Mononuclear cell (primary cell): ENCODE data around the gene FZD8. TPM values are rescaled to one million over a fixed set of nuclear protein-coding genes. Genes with fewer than 3 reads are reported as not detected.

Source experiments
- H3K27me3 ChIP-seq: 2 replicates; pipeline ENCODE4 v1.6.0; 2011; ENCODE audit warnings: low read length, control low read depth; ENCODE audit not compliant: insufficient read depth
- H3K4me1 ChIP-seq: 2 replicates; pipeline ENCODE4 v1.5.1; 2011; ENCODE audit warnings: mild to moderate bottlenecking, low read length, control low read depth; ENCODE audit not compliant: insufficient read depth
- H3K4me3 ChIP-seq: 2 replicates; pipeline ENCODE4 v1.5.1; 2011; ENCODE audit warnings: mild to moderate bottlenecking, low read length, moderate library complexity
- H3K9me3 ChIP-seq: 2 replicates; pipeline ENCODE4 v1.5.1; 2011; ENCODE audit warnings: low read depth, mild to moderate bottlenecking, control low read depth, low read length
- total RNA-seq: library from RNA; depleted of rRNA; stranded (reverse); fragments of >200 nt; gene quantifications from one replicate; pipeline ENCODE4 v1.2.3, GENCODE V29; 2012

The FZD8 gene
- total RNA-seq, 1 donor, result 0.94 TPM

DNA sequence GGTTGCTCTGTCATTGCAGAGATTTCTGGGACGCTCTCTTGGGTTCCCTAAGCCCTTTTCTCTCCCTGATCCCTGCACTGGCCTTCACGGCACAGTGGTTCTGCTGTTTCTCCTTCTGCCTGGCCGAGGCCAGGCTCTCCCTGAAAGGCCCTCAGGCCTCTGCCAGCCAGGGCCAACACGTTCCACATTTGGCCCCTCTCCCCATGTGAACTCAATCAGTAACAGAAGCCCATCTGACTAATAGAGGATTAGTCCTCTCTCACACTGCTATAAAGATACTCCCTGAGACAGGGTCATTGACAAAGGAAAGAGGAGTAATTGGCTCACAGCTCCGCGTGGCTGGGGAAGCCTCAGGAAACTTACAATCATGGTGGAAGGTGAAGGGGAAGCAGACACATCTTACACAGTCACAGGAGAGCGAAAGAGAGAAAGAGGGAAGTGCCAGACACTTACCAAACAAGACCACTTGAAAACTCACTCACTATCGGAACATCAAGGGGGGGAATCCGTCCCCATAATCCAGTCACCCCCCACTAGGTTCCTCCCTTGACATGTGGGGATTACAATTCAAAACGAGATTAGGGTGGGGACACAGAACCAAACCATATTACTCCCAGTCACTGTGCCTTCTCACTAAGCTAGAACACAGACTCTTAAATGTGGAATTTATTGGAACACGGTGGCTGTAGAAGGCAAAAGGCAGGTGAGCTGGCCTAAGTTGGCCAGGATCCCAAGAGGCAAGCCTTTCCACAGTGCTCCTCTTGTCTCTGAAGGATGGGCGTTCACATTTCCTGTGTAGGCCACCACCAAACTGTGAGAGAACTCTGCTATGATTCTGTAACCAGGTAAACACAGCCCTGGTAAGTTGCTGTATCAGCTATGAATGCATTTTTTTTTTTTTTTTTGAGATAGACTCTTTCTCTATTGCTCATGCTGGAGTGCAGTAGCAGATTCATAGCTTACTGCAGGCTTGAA is 8.8 kb downstream of the FZD8 start:
- Histone ChIP-seq H3K27me3 (peaks cover 32% of the 10 kb centered on the region), H3K4me3 (no peak overlapping the region), H3K4me1 (no peaks in the 10 kb centered on the region), H3K9me3 (no peaks in the 10 kb centered on the region)

DNA sequence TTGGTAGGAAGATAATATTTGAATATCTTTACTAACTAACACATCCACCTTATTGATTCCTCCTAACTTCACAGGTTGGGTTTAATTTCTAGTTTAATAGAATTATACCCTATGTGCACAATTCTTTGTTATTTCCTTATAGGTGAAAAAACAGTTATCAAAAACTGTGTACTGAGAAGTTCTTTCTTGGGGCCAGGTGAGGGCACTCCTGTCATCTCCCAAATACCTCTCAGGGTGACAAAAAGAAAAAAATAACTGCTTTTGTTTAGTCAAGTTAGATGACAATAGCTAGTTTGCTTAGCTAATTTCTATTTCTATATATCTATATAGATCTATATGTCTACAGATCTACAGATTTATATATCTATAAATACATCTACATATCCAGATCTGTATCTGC is 10.1 kb downstream of the FZD8 start:
- Histone ChIP-seq H3K4me3 (no peak overlapping the region), H3K27me3 (peaks cover 20% of the 10 kb centered on the region), H3K4me1 (no peaks in the 10 kb centered on the region)

DNA sequence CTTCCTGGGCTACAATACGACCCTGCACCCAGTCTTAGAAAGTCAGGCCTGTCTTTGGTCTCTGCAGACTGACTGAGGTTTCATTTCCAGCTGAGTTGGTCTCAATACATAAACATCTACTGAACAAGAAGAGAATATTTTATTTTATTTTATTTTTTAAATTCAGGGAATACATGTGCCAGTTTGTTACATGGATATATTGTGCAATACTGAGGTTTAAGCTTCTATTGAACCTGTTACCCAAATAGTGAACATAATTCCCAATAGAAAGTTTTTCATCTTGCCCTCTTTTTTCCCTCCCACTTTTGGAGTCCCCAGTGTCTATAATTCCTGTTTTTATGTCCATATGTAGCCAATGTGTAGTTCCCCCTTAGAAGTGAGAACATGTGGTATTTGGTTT is 10.7 kb downstream of the FZD8 start:
- Histone ChIP-seq H3K27me3 (peaks cover 13% of the 10 kb centered on the region), H3K4me3 (no peak overlapping the region), H3K4me1 (no peaks in the 10 kb centered on the region), H3K9me3 (no peaks in the 10 kb centered on the region)

More for the DNA sequence above, 10.1 kb downstream of the FZD8 start:
- no peaks in the 10 kb centered on the region for H3K9me3 ChIP-seq

DNA sequence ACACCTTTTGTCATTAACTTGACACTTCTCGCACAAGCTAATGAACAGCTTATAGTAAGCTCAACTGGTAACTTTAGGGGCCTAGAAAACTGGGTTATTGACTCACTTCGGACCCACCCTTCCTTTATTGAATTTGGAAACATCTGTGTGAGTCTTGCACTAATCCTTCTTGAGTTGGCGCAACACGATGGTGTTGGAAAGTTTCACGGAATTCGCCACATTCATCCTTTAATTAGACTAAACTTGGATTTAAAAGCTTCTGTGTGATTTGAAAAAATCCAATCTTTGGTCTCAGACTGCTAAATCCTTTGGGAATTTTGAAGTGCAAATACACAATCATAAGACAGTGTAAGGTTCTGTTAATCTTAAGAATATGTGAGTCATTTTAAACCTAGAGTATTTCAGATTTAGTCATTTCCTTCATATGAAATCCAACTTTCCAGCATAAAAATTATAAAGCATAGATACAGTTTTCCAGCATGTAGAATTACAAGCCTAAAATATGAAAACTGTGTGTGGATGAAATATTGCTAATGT is 15.1 kb downstream of the FZD8 start:
- Histone ChIP-seq H3K27me3 (peaks cover 6% of the 10 kb centered on the region), H3K4me1 (no peaks in the 10 kb centered on the region), H3K9me3 (no peaks in the 10 kb centered on the region), H3K4me3 (no peak overlapping the region)

DNA sequence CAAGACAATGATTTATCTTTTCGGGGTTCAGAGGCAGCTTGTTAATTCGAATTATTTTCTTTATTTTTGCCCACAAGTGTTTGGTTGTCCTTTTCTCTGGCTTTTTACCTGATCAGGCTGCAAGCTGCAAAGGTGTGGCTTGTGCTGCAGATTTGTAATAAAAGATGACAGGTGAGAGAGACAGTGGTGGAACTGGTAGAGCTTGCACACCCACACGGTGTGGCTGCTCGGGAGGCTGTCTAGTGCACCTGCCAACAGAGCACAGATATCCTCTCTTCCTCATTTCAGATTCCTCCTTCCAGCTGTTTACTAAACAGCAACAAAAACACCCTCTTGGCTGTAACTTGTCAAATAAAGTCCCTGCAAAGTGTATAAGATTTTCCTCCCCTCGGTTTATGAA is 27.8 kb downstream of the FZD8 start:
- peaks cover 5% of the 10 kb centered on the region for H3K27me3 ChIP-seq
- H3K4me3 ChIP-seq, result no peak overlapping the region
- no peaks in the 10 kb centered on the region for H3K9me3 ChIP-seq
- H3K4me1 ChIP-seq, result no peaks in the 10 kb centered on the region

DNA sequence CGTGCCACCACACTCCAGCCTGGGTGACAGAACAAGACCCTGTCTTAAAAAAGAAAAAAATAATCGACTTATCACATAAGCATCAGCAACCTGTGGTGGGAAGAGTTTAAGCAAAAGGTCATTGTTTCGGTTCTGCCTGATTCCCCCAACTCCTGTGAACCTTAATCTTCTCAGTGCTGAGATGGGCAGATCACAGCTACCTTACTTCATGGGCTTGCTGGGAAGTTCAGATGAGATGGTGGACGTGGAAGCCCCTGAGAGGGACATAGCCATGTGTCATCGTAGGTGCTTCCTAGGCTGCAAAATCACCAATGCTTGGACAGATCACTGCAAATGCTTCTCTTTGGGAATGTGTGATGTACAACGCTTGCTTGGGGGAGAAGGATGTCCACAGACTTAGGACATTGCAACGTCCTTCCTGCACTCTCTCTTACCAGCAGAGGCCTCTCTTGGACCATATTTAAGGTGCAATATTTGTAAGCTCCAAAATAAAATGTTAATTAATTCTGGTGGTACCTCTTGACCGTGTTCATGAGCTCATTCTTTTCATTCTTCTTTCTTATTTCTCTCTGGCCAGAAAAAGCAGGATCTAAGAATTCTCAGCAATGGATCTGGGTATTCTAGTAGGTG is 28.4 kb downstream of the FZD8 start:
- H3K4me3 ChIP-seq, result no peak overlapping the region
- H3K27me3 ChIP-seq, result peaks cover 11% of the 10 kb centered on the region
- H3K4me1 ChIP-seq, result no peaks in the 10 kb centered on the region
- H3K9me3 ChIP-seq, result no peaks in the 10 kb centered on the region

DNA sequence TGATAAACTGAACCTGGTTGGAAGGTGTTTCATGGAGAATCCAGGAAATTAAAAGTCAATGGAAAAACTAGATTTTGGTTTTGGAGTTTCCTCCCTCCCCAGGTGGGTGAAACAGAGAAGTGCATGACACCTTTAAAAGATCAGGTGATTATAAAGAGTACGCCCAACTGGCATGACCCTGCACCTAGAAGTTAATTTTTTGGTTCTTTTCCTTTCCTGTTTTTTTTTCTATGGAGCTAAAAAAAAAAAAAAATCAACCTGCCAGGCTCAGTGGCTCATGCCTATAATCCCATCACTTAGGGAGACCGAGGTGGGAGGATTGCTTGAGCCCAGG is 29.0 kb downstream of the FZD8 start:
- Histone ChIP-seq H3K4me3 (no peak overlapping the region), H3K4me1 (no peaks in the 10 kb centered on the region), H3K27me3 (peaks cover 18% of the 10 kb centered on the region), H3K9me3 (no peaks in the 10 kb centered on the region)

DNA sequence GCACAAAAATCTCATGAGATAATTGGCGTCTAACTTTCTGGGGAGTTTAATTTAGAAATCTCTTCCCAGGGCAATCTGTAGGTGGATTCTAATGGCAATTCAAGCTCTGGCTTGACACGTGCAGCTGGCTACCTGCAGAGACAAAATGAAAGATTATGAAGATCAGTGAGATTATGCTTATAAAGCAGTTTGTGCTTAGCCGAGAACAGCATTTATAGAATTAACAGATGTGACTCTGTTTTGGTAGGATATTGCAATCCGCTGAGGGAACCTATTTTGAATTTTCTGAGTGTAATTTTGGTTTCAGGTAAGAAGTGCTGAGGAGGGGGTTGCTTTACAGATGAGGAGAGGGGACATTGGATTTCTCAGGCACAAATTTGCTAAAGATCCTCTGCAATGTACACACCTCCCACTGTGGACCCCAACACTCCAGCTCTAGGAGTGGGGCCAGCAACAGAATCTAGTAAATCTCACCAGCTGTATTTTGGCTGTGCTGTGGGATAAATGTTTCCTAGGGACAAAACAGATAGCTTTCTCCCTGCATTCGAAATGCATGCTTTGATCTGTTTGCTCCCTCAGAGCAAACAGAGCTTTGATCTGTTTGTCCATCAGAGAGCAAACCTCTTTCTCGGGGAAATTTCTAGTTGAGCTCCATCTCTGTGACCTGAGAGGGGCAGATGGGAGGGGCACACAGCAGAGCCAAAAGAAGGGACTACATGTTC is 29.6 kb downstream of the FZD8 start:
- Histone ChIP-seq H3K4me3 (no peak overlapping the region), H3K4me1 (no peaks in the 10 kb centered on the region), H3K27me3 (peaks cover 23% of the 10 kb centered on the region), H3K9me3 (no peaks in the 10 kb centered on the region)

DNA sequence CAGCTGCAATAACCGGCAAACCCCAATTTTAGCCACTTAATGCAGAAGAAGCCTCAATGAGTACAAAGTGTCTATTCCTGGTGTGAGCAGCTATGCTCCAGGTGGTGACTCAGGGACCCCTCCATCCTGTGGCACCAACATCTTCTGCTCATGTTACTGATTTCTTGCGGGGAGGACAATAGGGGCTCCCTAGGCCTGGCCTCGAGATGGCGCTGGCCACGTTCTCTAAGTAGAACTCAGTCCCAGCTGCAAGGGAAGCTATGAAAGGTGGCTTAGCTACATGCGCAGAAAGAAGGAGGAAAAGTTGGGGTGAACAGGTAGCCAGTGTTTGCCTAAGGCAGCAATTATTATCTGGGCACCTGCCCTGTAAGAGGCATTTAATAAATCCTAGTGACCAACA is 30.3 kb downstream of the FZD8 start:
- no peaks in the 10 kb centered on the region for H3K9me3 ChIP-seq
- no peaks in the 10 kb centered on the region for H3K4me1 ChIP-seq
- peaks cover 31% of the 10 kb centered on the region for H3K27me3 ChIP-seq
- H3K4me3 ChIP-seq, result no peak overlapping the region

DNA sequence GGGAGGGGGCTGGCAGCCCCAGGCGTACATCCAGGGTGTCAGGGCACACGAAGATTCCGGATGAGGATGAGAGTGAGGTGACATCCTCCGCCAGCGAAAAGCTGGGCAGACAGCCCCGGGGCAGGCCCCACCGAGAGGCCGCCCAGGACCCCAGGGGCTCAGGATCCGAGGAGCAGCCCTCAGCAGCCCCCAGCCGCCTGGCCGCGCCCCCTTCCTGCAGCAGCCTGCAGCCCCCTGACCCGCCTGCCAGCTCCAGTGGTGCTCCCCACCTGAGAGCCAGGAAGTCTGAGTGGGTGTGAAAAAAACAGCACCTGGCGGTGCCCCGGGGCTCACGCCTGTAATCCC is 33.8 kb downstream of the FZD8 start:
- Histone ChIP-seq H3K4me1 (no peaks in the 10 kb centered on the region), H3K27me3 (peaks cover 43% of the 10 kb centered on the region)

DNA sequence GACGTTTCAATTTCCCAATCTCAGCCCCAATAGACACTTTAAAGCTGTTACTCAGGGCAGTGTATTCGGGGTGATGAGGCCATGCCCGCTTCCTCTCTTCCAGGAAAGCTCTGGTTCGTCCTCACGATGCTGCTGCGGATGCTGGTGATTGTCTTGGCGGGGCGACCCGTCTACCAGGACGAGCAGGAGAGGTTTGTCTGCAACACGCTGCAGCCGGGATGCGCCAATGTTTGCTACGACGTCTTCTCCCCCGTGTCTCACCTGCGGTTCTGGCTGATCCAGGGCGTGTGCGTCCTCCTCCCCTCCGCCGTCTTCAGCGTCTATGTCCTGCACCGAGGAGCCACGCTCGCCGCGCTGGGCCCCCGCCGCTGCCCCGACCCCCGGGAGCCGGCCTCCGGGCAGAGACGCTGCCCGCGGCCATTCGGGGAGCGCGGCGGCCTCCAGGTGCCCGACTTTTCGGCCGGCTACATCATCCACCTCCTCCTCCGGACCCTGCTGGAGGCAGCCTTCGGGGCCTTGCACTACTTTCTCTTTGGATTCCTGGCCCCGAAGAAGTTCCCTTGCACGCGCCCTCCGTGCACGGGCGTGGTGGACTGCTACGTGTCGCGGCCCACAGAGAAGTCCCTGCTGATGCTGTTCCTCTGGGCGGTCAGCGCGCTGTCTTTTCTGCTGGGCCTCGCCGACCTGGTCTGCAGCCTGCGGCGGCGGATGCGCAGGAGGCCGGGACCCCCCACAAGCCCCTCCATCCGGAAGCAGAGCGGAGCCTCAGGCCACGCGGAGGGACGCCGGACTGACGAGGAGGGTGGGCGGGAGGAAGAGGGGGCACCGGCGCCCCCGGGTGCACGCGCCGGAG is 34.4 kb downstream of the FZD8 start:
- Histone ChIP-seq H3K27me3 (peaks cover 43% of the 10 kb centered on the region), H3K4me3 (no peak overlapping the region), H3K4me1 (no peaks in the 10 kb centered on the region), H3K9me3 (no peaks in the 10 kb centered on the region)

More for the DNA sequence above, 33.8 kb downstream of the FZD8 start:
- no peak overlapping the region for H3K4me3 ChIP-seq
- no peaks in the 10 kb centered on the region for H3K9me3 ChIP-seq

DNA sequence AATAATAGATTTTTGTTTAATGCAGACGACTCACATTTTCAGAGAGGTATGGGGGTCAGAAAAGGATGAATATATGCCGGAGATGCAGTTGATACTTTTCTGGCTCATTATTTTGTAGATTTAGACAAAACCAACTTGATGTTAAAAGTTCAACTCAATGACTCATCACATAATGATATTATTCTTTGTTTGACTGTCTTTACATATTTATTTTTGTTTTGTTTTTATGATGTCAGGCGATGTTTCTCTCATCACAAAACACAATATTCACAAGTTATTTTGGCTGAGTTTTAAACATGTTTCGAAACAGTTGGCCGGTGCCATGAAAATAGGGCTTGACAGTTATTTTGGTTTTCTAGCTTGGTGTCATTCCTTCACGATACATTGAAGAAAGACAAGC is 35.7 kb downstream of the FZD8 start:
- H3K4me1 ChIP-seq, result no peaks in the 10 kb centered on the region
- H3K4me3 ChIP-seq, result no peak overlapping the region
- no peaks in the 10 kb centered on the region for H3K9me3 ChIP-seq
- H3K27me3 ChIP-seq, result peaks cover 43% of the 10 kb centered on the region

DNA sequence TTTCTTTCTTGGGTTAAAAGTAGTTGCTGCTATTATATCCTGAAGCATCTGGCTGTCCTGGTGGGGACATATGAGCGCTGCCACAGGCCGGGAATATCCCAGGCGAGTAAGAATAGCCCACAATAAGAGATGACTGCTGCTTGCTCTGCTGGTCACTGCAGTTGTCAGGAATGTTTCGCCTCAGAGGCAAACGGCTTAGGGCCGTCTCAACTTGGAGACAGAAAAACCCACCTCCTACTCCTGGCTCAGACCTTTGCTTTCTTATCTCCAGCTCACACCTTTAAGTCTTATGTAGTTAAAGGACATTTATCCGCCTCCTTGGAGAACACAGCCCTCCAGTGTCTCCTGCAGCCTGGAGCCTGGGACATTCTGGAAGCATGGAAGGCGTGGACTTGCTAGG is 36.9 kb downstream of the FZD8 start, which contains the start of gene GJD4:
Gene GJD4 (plus strand): TSS at position 151 of the 400 bp plus-strand sequence. CDS start 227 bp downstream, at position 378.
- Histone ChIP-seq H3K4me3 (no peak within 1 kb of the TSS), H3K9me3 (no peaks in the 10 kb centered on the region), H3K27me3 (peaks cover 39% of the 10 kb centered on the region), H3K4me1 (no peaks in the 10 kb centered on the region)

DNA sequence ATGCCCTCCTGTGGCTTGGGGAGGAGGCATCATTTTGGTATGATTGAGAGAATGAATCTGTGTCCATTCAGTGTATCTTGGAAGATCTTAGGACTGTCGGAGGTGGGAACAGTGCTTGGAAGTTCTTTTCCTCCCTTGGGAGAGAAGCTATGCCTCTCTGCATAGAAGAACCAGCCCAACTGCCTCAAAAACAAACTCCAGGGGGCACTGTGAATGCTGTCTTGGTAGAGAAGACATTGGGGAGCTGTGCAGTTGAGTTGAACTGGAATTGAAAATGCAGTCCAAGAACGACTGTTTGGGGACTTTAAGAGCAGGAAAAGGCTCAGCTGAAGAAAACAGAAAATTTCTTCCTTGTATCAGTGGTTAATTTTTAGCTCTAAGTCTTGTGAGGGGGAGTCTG is 41.9 kb downstream of the FZD8 start:
- H3K4me1 ChIP-seq, result no peaks in the 10 kb centered on the region
- no peaks in the 10 kb centered on the region for H3K9me3 ChIP-seq
- H3K4me3 ChIP-seq, result no peak overlapping the region
- H3K27me3 ChIP-seq, result no peaks in the 10 kb centered on the region
